Epithelial cell of proximal tubule (primary cell): Measurements from ENCODE around the gene RABGAP1L. TPM values are rescaled to one million over a fixed set of nuclear protein-coding genes. Genes with fewer than 3 reads are reported as not detected.

ENCODE experiments used
- DNase-seq: peaks from one replicate; pipeline ENCODE4 v3.0.0-alpha.2; 2011; ENCODE audit warnings: low read depth
- H3K4me3 ChIP-seq: 2 replicates; pipeline ENCODE4 v1.5.1; 2011; ENCODE audit warnings: low read depth, mild to moderate bottlenecking, low read length
- CTCF ChIP-seq: conservative IDR thresholded peaks from 2 replicates; pipeline ENCODE4 v1.5.1; 2012; ENCODE audit warnings: low read depth, mild to moderate bottlenecking, low read length
- total RNA-seq: library from RNA; depleted of rRNA; stranded (reverse); fragments of >200 nt; gene quantifications from 2 replicates; pipeline ENCODE4 v1.2.3, GENCODE V29; 2015

Gene RABGAP1L
- total RNA-seq, 1 donor from 2014 or later: 16.3 TPM

- TF ChIP-seq CTCF: no peak
- no peak overlapping the region for H3K4me3 ChIP-seq
- DNase-seq: no peak
Observed at GRCh38 chr1:174788981-174789380, 629.7 kb downstream of the RABGAP1L start.

GRCh38 chr1:174789399-174789798 lies 630.1 kb downstream of the RABGAP1L start:
- H3K4me3 ChIP-seq: no peak overlapping the region
- TF ChIP-seq CTCF: no peak
- DNase-seq: no peak

- no peak for TF ChIP-seq CTCF
- H3K4me3 ChIP-seq: no peak overlapping the region
- no peak for DNase-seq
Observed at GRCh38 chr1:174791863-174792262, 632.5 kb downstream of the RABGAP1L start.

- no peak for TF ChIP-seq CTCF
- no peak for DNase-seq
- no peak overlapping the region for H3K4me3 ChIP-seq
Observed at GRCh38 chr1:174794861-174795260, 635.5 kb downstream of the RABGAP1L start.

GRCh38 chr1:174795806-174796205 lies 636.5 kb downstream of the RABGAP1L start:
- DNase-seq: peak; percentile 70
- no peak for TF ChIP-seq CTCF
- H3K4me3 ChIP-seq: no peak overlapping the region

GRCh38 chr1:174797398-174797797 lies 638.1 kb downstream of the RABGAP1L start:
- no peak overlapping the region for H3K4me3 ChIP-seq
- TF ChIP-seq CTCF: no peak
- DNase-seq: no peak

GRCh38 chr1:174799136-174799479 lies 639.8 kb downstream of the RABGAP1L start:
- peak overlapping the region; percentile 60 for H3K4me3 ChIP-seq
- TF ChIP-seq CTCF: no peak
- no peak for DNase-seq
